ENCODE measurements around the gene FAM241B.

FAM241B gene

GRCh38 chr10:69634759-69635425 is 4.8 kb downstream of the FAM241B start:
- no peak for DNase-seq (ENCODE audit: low read depth in 2 of 2)

DNA sequence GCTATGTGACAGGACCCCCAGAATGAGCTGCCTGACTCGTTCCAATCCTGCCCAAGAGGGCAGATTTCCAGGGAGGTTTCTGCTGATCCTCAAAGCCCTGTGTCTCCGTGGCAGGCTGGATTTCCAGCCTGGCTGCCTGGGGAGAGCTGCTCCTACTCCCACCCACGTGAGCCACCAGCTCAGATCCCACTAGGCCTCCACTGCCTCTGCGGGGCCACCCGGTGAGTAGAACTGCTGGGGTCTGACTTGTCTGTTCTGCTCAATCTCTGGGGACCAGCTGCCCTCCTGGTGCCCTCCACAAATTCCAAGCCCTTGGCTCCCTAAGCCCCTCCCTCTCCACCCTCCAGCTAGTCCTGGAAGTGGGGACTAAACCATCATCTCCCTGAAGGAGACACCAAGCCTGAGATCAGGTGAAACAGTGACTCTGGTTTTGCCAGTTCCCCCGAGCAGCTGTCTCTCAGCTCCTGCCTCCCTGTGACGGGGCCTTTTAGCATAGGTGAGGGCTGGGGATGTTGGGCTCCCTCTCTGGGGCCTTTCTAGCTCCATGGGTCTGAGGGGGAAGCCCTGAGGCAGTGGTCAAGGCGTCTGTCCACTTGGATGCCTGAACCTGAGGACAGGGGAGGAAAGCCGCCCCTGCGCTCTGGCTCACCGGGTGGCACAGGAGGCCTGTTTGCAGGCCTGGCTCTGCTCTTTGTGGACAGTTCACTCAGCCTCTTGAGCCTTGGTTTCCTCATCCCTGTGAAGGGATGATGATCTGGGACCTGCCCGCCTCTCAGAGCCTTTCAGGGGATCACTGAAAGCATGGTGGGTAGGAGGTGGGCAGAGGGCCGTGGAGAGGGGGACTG is 5.6 kb downstream of the FAM241B start:
- no peak for DNase-seq (ENCODE audit: low read depth in 2 of 2)

DNA sequence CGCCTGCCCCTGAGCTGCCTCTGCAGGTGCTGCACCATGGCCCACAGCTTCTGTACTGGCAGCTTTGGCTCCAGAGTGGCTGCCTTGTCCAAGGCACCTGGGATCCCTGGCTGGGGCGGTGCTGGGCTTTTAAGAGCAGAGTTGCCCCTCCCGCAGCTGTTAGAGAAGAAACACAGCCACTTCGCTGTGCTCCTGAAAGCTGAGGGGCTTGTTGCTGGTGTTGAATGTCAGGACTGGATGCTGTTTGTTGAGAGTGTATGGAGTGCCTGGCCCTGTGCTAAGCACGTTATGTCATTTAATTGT is 6.2 kb downstream of the FAM241B start:
- no peak for DNase-seq (ENCODE audit: low read depth in 2 of 2)

DNA sequence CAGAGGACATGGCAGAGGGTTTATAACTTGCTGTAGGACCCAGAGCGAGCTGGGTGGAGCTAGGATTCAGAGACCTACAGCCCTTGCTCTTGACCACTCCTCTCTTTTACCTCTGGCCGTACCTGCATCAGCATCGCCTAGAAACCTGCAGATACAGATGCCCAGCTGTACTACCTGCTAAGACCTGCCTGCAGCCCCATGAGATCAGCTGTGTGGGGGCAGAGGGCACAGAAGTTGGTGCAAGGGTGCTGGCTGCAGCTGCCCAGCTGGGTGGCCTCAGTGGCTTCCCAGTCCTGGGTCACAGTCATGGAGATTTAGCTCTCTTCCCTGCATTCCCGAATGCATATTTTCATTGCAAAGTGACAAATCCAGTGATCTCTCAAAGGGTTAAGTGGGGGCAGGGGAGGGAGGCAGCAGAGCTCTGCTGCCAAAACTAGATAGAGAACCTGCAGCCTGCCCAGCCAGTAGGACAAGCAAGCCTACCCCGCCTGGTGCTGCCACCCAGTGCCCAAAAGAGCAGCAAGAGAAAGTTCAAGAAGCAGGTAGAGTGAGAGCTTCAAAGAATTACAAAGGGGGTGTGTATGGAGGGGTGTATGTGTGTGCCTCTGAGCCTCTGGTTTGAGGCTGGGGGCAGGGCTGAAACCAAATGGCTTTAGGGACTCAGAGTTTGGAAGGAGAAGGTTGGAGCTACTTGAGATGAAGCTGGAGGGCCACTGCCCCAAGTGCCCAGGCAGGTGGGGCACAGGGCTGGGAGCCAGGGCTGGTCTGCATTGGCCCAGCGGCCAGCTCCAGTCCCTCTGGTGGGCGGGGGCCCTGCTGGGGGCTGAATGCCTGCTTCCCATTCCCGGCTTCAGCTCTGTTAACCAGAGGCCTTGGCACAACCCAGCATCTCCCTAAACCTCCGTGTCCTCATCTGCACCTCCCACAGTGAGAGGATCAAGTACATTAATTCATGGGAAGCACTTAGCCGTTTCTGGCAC is 6.9 kb downstream of the FAM241B start:
- DNase-seq (ENCODE audit: low read depth in 2 of 2): no peak

DNA sequence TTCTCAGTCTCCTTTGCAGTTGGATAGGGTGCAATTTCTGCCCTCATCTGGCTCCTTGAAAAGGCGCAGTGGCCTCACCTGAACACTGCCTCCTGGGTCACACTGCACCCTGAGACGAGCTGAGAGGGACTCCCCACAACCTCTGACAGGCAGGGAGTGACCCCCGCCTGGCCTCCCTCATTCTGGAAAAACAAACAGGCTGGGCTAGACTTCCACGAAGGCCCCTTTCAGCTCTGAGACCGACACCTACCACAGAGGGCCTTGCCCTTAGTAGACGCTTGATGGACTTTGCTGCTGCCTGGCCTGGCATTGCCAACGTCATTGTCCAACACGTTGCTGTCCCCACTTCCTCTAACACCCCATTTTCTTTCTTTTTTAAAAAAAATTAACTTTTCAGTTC is 8.6 kb downstream of the FAM241B start:
- DNase-seq (ENCODE audit: low read depth in 2 of 2): no peak

DNA sequence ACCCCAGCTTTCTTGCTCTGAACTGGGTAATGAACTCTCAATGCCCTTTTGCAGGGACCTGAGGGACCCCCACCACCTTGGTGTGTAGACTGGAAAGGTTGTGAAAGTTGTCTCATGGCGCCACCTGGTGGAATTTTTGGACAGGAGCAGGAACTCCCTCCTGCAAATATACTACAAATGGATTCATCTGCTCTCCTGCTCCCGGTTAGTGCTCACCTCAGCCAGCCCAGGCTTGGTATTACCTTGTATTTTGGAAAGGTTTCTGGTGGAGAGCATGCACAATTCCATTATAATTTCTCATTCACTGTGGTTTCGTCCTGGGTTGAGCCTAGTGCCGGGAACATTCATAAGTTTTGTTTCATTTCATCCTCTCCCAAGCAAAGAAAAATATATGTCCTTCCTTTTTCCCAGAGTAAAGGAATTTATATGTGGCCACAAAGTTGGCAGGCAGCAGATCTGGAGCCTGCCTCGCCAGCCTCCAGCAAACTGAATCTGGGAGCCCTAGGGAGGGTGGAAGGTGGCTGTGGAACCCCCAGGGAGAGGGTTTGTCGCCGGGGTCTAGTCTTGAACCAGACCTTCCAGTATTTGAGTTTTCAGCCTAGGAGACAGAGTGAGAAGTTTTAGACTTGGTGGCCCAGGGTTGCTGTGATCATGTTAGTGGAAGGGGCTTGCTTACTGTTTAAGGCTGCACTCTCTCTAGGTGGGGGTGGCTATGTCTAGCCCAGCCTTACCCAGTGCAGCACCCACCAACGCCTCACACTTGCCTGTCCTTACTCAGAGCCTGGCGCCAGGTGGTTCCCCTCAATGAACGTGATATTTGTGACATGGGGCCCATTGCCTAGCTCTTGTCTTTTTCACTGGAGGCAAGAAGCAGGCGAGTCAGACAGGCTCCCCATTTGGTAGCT is 9.5 kb downstream of the FAM241B start:
- peak; percentile 16 to 32 for DNase-seq (ENCODE audit: low read depth in 2 of 2)

GRCh38 chr10:69640196-69640980 is 10.3 kb downstream of the FAM241B start:
- DNase-seq (ENCODE audit: low read depth in 2 of 2): no peak

- no peak for DNase-seq (ENCODE audit: low read depth in 2 of 2)
Observed at GRCh38 chr10:69641261-69641980, 11.4 kb downstream of the FAM241B start.

GRCh38 chr10:69642747-69643146 is 12.7 kb downstream of the FAM241B start:
- DNase-seq (ENCODE audit: low read depth in 2 of 2): no peak

DNA sequence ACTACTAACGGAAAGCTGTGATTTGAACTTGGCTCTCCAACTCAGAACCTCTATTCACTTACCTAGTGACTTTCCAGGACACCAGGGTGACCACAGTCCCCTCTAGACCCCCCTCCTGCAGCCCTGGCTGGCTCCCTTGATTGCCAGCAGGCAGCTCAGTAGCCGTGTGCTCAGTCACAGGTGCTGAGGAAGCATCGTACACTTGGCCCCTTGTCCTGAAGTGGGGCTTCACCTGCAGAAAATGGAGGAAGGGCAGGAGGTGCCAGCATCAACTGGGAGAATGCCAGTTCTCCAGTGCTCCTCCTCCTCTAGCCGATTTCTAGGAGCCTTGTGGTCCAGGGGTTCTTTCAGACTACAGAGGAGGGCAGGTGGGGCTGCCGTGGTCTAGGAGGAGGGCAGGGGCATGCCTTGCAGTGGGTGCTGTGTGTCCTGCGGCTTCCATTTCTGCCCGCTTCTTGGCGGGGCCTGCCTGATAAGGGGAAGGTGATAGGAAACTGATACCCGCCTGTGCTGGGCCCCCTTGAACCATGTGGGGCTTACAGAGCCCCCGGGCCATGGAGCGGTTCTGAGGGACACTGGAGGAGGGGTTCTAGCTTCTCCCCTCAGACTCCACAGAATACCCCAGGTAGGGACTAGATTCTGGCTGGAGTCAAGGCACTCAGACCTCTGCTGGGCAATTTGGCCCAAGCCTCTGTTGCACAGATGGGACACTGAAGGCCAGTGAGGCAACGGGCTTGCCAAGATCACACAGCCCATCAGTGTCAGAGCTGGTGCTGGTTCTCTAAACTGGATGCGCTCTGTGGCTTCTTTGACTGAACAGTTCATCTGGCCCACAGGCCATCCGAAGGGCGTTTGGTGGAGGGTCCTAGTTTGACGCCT is 14.0 kb downstream of the FAM241B start:
- DNase-seq (ENCODE audit: low read depth in 2 of 2): no peak

GRCh38 chr10:69644658-69645295 is 14.7 kb downstream of the FAM241B start:
- DNase-seq (ENCODE audit: low read depth in 2 of 2): no peak

DNA sequence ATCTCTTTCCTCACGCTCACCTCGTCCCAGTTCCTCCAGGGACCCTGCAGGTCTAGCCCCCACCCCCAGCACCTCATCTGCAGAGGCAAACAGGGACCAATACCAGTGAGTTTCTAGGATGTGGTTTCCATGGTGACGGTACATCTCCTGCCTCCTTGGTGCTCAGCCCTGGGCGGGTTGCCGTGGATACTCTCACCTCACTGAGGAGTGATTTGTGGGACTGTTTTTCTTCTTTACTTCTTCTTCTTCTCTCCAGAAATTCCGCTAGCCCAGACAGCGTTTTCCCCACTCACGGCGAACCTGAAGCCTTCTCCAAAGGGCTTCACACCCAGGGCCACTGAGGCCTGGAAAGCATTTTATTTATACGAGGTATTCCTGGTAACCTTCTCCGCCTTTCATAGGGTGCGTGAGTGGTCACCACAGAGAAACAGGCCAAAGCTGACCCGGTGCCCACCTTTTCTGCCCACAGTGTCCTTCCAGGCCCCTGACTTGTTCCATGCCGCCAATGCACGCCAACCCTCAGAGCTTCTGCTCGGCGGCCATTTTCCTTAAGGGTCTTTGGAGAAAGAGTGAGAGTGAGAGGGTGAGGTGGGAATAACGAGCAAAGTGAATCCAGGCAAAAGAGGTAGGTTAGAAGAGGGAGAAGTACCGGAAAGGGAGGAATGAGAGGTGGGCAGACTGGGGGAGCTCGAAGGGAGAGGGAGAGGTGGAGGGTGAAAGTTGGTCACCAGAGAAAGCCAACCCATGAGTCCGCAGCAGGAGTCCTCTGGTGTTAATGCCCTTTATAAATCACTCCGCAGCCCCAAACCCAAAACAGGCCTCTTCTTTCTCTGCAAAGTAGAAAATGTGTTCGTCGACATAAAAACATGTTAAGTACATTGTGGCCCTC is 15.5 kb downstream of the FAM241B start:
- DNase-seq (ENCODE audit: low read depth in 2 of 2): no peak

DNA sequence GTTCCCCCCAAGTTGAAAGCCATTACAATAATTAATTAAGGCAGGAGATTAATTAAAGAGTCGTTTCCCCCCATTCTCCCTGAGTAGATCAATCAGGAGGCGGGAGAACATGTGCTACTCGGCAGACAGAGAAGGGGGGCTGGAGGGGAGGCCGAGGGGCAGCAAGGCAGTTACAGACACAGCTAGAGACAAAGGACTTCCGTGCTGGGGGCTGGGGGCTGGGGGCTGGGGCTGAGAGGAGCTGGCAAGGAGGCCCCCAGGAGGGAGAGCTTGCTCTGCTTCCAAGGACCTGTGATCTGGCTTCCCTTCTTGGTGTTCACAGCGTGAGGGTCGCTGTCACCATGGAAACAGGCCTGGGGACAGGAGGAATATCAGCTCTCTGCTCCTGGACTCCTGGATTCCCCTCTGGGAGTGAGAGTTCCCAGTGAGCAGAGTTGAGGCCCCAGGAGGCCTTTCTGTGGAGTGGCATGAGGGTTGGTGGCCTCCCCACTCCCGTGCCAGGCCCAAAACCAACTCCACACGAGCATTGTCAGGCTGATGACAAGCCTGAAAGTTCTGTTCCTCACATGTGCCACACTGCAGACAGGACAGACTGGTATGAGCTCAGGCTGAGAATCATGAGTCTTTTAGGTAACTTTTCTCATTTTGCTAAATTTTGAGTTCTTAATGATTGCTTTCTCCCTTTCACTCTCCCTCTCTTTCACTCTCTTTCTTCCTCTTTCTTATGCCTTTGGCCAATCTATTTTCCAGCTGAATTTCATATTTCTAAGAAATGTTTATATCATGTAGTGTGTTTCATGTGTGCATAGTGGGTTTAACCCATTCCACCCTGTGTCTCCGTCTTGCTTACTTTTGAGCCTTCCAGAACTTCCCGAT is 16.4 kb downstream of the FAM241B start:
- DNase-seq (ENCODE audit: low read depth in 2 of 2): no peak

DNA sequence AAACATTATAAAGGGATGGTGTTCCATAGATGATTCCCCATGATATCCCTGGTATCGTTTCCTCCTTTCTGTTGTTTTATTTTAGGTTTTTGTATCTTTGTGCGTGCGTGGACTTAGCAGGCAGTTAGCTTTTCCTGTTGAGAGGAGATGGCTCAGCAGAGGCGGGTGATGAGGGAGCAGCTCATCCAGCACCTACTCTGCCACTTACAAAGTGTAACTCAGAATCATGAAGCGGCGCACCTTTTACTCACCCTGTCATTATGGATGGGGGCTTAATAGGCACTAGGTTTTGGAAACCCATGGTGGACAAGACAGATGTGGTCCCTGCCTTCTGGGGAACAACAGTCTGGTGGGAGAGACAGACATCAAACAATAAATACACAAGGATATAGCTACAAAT is 17.1 kb downstream of the FAM241B start:
- DNase-seq (ENCODE audit: low read depth in 2 of 2): no peak

- no peak for DNase-seq (ENCODE audit: low read depth in 2 of 2)
Observed at GRCh38 chr10:69647819-69648218, 17.8 kb downstream of the FAM241B start.

- DNase-seq (ENCODE audit: low read depth in 2 of 2): no peak
Observed at GRCh38 chr10:69648461-69648860, 18.4 kb downstream of the FAM241B start.

Data from stimulated activated CD8-positive, alpha-beta memory T cell treated with anti-CD3 and anti-CD28 coated beads, Interleukin-15, amount 100 ng/mL, for 4 hours (primary cell).